22Rv1 (cell line): Measurements from ENCODE around the gene GREB1.

Source experiments
- ZFX ChIP-seq: fragments of 450-650 bp; IDR thresholded peaks from 2 replicates; pipeline ENCODE4 v1.6.1; 2017; ENCODE audit warnings: antibody characterized with exemption, borderline replicate concordance
- TF ChIP-seq, protein P1 (sequence below): fragments of 450-650 bp; IDR thresholded peaks from 2 replicates; pipeline ENCODE4 v1.5.1; 2017; ENCODE audit warnings: mild to moderate bottlenecking

DNA sequence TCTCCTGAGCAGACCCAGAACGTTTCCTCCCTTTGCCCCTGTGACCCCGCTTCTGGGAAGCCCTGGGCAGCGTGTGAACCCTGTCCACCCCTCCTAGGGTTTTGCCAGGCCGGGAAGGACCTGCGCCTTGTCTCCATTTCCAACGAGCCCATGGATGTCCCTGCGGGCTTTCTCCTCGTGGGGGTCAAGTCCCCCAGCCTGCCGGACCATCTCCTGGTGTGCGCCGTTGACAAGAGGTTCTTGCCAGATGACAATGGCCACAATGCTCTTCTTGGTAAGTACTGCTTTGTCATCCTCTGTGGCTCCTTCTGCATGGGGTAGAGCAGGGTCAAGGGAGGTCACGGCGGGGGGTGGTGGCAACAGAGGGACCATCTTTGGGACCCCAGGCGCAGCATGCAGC lies 32.5 kb downstream of the GREB1 start:
- TF ChIP-seq, protein P1, sequence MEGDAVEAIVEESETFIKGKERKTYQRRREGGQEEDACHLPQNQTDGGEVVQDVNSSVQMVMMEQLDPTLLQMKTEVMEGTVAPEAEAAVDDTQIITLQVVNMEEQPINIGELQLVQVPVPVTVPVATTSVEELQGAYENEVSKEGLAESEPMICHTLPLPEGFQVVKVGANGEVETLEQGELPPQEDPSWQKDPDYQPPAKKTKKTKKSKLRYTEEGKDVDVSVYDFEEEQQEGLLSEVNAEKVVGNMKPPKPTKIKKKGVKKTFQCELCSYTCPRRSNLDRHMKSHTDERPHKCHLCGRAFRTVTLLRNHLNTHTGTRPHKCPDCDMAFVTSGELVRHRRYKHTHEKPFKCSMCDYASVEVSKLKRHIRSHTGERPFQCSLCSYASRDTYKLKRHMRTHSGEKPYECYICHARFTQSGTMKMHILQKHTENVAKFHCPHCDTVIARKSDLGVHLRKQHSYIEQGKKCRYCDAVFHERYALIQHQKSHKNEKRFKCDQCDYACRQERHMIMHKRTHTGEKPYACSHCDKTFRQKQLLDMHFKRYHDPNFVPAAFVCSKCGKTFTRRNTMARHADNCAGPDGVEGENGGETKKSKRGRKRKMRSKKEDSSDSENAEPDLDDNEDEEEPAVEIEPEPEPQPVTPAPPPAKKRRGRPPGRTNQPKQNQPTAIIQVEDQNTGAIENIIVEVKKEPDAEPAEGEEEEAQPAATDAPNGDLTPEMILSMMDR, result no peak
- no peak for TF ChIP-seq ZFX
